ENCODE measurements around the gene CNOT2. TPM values are rescaled to one million over a fixed set of nuclear protein-coding genes. Genes with fewer than 3 reads are reported as not detected.

Gene CNOT2
- polyA plus RNA-seq, 1 donor (not counting 4 experiments of a cell fraction or from before 2014, with no cell fraction given): 85.3 TPM

DNA sequence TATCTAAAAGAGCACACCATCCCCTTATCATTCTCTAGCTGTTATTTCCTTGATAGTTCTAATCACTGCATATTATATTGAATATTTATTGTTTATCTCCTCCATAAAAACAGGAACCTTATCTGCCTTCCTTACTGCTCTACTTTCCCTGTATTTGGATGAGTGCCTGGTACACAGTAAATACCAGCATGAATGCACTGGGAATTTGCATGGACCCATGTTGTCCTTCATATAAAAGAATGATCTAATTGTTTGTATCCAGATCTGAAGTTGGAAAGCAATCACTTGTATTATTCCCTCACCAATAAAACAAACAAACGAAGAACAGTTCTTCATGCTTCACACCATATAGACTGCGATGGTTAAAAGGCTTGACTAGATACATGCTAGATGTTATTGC, 15.3 kb upstream of the CNOT2 start:
- no peak for DNase-seq (ENCODE audit: low read depth, low spot score)
- H3K9ac ChIP-seq (ENCODE audit: control insufficient read depth, extremely low read depth, insufficient read depth, low read length): no peak overlapping the region
- TF ChIP-seq, protein P1, sequence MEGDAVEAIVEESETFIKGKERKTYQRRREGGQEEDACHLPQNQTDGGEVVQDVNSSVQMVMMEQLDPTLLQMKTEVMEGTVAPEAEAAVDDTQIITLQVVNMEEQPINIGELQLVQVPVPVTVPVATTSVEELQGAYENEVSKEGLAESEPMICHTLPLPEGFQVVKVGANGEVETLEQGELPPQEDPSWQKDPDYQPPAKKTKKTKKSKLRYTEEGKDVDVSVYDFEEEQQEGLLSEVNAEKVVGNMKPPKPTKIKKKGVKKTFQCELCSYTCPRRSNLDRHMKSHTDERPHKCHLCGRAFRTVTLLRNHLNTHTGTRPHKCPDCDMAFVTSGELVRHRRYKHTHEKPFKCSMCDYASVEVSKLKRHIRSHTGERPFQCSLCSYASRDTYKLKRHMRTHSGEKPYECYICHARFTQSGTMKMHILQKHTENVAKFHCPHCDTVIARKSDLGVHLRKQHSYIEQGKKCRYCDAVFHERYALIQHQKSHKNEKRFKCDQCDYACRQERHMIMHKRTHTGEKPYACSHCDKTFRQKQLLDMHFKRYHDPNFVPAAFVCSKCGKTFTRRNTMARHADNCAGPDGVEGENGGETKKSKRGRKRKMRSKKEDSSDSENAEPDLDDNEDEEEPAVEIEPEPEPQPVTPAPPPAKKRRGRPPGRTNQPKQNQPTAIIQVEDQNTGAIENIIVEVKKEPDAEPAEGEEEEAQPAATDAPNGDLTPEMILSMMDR (optimal IDR thresholded peaks at IDR 0.05 in 1 of 3, IDR thresholded peaks at IDR 0.05 in 1 of 3, conservative IDR thresholded peaks at IDR 0.05 in 1 of 3; ENCODE audit: extremely low read depth in 1 of 3, insufficient read depth in 2 of 3, low read length in 3 of 3): no peak
- TF ChIP-seq EZH2 (IDR thresholded peaks at IDR 0.05; ENCODE audit: low read length): no peak
- no peaks in the 10 kb centered on the region for H4K20me1 ChIP-seq (ENCODE audit: control insufficient read depth, extremely low read depth, insufficient read depth, low read length)
- H3K27me3 ChIP-seq (ENCODE audit: control insufficient read depth, extremely low read depth, insufficient read depth, low read length): no peaks in the 10 kb centered on the region
- no peak for FAIRE-seq
- no peak overlapping the region for H3K27ac ChIP-seq (ENCODE audit: control insufficient read depth, insufficient read depth, low read length)
- H3K9me1 ChIP-seq (ENCODE audit: control insufficient read depth, extremely low read depth, insufficient read depth, low read length): no peaks in the 10 kb centered on the region
- H3K9me3 ChIP-seq (ENCODE audit: control insufficient read depth, low read depth, low read length): no peaks in the 10 kb centered on the region
- H3K36me3 ChIP-seq (ENCODE audit: control insufficient read depth in 2 of 2, extremely low read depth in 1 of 2, insufficient read depth in 2 of 2, low read length in 2 of 2): no peaks in the 10 kb centered on the region
- no peak overlapping the region for H3K4me3 ChIP-seq (ENCODE audit: control insufficient read depth in 2 of 3, extremely low read depth in 1 of 3, insufficient read depth in 2 of 3, low read depth in 1 of 3, low read length in 3 of 3)
- no peak overlapping the region for H3K4me2 ChIP-seq (ENCODE audit: control insufficient read depth, extremely low read depth, insufficient read depth, low read depth, low read length)
- no peak overlapping the region for H2AFZ ChIP-seq (ENCODE audit: control insufficient read depth, low read length)
- dilution Hi-C loops (cut with MboI; ENCODE audit: extremely low pct_ligation_motif_present, low sequenced_read_pairs): no loop called here
- H3K4me1 ChIP-seq (ENCODE audit: control insufficient read depth, extremely low read depth, insufficient read depth, low read length): no peaks in the 10 kb centered on the region
- no peaks in the 10 kb centered on the region for H3K79me2 ChIP-seq (ENCODE audit: control insufficient read depth, insufficient read depth, low read length)

DNA sequence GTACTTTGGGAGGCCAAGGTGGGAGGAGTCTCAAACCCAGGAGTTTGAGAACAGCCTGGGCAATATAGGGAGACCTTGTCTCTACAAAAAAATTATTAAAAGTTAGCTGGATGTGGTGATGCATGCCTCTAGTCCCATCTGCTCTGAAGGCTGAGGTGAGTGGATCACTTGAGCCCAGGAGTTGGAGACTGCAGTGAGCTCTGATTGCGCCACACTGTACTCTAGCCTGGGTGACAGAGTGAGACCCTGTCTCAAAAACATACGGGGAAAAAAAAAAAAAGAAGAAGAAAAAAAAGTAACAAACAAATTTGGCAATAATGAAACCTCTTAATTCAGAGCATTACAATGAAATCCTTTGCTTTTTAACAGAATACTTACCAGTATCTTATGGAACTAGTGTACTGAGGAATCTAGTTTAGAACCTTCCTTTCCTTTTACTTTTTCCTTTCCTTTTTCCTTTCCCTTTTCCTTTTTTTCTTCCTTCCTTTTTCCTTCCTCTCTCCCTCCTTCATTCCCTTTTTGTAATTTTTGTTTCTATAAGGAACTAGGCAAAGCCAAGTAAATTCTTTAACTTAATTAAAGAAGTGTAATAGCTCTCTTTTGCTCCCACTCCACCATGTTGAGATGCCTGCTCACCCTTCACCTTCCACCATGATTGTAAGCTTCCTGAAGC, 12.2 kb upstream of the CNOT2 start:
- dilution Hi-C loops (cut with MboI; ENCODE audit: extremely low pct_ligation_motif_present, low sequenced_read_pairs): no loop called here

More for the DNA sequence above, 12.2 kb upstream of the CNOT2 start:
- no peaks in the 10 kb centered on the region for H3K27me3 ChIP-seq (ENCODE audit: control insufficient read depth, extremely low read depth, insufficient read depth, low read length)
- FAIRE-seq (no peak), DNase-seq (ENCODE audit: low read depth, low spot score) (no peak)
- no peaks in the 10 kb centered on the region for H3K4me1 ChIP-seq (ENCODE audit: control insufficient read depth, extremely low read depth, insufficient read depth, low read length)
- H3K9ac ChIP-seq (ENCODE audit: control insufficient read depth, extremely low read depth, insufficient read depth, low read length): no peak overlapping the region
- no peaks in the 10 kb centered on the region for H3K9me3 ChIP-seq (ENCODE audit: control insufficient read depth, low read depth, low read length)
- H3K36me3 ChIP-seq (ENCODE audit: control insufficient read depth in 2 of 2, extremely low read depth in 1 of 2, insufficient read depth in 2 of 2, low read length in 2 of 2): no peaks in the 10 kb centered on the region
- H3K79me2 ChIP-seq (ENCODE audit: control insufficient read depth, insufficient read depth, low read length): no peaks in the 10 kb centered on the region
- no peak overlapping the region for H3K4me3 ChIP-seq (ENCODE audit: control insufficient read depth in 2 of 3, extremely low read depth in 1 of 3, insufficient read depth in 2 of 3, low read depth in 1 of 3, low read length in 3 of 3)
- H3K9me1 ChIP-seq (ENCODE audit: control insufficient read depth, extremely low read depth, insufficient read depth, low read length): no peaks in the 10 kb centered on the region
- no peaks in the 10 kb centered on the region for H4K20me1 ChIP-seq (ENCODE audit: control insufficient read depth, extremely low read depth, insufficient read depth, low read length)
- TF ChIP-seq, protein P1 (optimal IDR thresholded peaks at IDR 0.05 in 1 of 3, IDR thresholded peaks at IDR 0.05 in 1 of 3, conservative IDR thresholded peaks at IDR 0.05 in 1 of 3; ENCODE audit: extremely low read depth in 1 of 3, insufficient read depth in 2 of 3, low read length in 3 of 3): no peak
- TF ChIP-seq EZH2 (IDR thresholded peaks at IDR 0.05; ENCODE audit: low read length): no peak
- H3K27ac ChIP-seq (ENCODE audit: control insufficient read depth, insufficient read depth, low read length): no peak overlapping the region
- no peak overlapping the region for H2AFZ ChIP-seq (ENCODE audit: control insufficient read depth, low read length)
- H3K4me2 ChIP-seq (ENCODE audit: control insufficient read depth, extremely low read depth, insufficient read depth, low read depth, low read length): no peak overlapping the region
